Endometrium (tissue), 2 donors: ENCODE results near the gene AGRN.
"Not testable (repeated sequence)": the region's sequence is repeated elsewhere in the genome, so short reads cannot be mapped to it uniquely, and the experiment has no call there.

Source experiments
- FAIRE-seq: peaks from 2 replicates; lab custom pipeline; 2012; peaks lifted over from hg19 to GRCh38; lab: Jason Lieb, UNC
- donor health status: control.
- donor health status: control.

The AGRN gene

DNA sequence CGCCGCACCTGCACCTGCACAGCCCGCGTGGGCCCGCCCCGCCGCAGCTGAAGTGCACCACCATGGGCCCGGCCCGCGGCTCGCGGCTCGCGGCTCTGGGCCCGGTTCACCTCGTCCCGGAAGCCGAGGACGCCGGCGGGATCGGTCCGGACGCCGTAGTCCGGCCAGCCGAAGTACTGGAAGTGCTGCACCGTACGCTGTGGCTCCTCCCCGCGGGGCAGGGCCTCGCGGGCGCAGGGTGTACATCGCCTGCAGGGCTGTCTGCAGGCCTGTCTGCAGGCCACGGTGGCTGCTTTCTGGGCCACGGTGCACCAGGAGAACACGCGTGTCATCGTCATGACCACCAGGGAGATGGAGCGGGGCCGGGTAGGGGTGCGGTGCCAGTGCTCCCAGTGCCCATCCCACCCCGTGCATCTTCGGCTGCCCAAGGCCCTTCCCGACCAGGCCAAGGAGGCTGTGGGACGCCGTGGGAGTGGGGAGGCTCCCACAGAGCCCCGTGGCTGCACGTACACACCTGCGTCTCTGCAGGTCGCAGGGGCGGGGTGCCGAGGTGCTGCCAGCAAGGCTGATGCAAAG lies 47.5 kb downstream of the AGRN start:
- FAIRE-seq = no peak

DNA sequence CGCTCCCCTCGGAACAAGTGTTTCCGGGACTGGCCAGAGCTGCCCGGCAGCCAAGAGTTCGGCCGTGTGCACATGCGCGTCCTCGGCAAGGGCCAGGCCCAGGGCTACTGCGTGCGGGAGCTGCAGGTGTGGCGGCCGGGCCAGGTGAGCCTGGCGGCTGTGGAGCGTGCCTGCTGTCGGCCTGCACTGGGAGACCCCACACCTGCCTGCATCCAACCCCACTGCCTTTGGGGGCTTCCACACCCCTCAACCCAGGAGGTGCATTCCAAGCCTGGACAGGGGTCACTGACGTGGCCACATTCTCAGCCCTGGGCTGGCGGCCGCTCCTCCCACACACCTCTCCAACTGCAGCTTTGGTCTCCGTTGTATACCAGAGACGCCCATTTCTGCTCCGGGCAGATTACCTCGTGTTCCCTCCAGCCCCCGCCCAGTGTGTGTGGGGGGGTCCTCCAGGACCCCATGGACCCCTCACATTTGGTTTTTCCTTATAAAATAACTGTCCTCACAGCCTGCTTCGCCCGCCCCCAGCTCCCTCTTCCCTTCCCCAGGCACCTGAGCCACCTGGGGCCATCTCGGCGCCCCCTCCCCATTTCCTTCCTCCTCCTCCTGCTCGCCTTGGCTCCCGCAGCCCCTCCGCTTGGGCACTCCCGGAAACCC lies 48.1 kb downstream of the AGRN start:
- FAIRE-seq = no peak

- no peak for FAIRE-seq
Observed at GRCh38 chr1:1068517-1069055, 48.7 kb downstream of the AGRN start.

DNA sequence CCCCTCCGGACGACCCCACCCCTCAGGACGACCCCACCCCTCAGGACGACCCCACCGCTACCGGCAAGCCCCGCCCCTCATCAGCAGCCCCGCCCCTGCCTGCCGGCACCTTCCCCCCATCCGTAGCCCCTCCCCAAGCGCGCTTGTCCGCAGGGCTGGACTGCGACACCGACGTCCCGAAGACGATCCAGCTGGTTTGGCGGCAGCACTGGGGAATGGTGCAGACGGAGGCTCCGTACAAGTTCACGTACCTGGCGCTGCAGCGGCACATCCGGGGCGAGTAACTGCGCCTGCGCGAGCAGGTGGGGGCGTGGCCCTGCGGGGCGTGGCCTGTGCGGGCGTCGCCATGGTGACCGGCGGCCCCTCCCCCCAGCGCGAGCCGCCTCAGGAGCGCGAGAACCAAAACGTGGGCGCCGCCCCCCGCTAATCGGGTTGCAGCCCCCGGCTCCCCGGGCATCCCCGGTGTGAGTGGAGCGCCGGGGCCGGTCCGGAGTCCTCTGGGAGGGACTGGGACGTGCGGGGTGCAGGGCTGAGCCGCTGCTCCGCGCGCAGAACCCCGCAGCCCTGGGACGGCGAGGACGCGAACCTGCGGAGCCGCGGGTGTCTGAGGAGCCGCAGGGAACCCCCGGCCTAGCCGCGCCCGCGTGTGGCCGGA lies 49.3 kb downstream of the AGRN start:
- no peak for FAIRE-seq

GRCh38 chr1:1069711-1070676 lies 50.1 kb downstream of the AGRN start:
- no peak for FAIRE-seq

DNA sequence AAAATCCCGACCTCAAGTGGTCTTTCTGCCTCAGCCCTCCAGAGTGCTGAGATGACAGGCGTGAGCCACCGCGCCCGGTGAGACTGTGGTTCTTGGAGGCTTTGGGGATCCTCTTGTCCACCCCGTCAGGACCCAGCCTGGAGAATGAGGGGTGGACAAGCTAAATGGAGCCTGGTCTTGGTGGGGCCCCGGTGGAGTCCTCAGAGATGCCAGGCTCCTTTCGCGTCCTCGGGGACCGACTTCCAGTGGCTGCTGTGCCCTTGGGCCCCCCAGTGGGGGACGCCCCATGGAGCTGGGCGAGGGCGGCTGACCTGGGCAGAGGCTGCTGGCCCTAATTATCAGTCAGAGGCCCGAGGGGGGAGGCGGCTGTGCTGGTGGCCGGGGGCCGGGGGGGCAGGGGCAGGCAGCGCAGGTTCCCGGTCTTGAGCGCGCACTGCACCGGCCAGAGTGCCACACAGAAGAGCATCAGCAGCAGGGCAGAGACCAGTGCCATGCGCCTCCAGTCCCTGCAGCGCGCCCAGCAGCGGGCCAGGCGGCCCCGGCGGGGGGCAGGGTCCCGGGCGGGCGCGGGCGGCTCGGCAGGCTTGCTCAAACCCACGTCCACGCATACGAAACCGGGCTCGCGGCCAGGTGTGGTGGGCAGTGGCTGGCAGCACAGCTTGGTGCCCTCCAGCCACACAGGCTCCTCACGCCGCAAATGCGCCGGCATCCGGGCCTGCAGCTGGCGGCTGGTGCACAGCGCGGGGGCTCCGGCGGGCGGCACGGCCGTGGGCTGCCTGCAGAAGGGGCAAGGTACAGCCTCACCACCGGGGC lies 51.8 kb downstream of the AGRN start:
- FAIRE-seq = no peak

- no peak for FAIRE-seq
Observed at GRCh38 chr1:1072299-1072848, 52.5 kb downstream of the AGRN start.

- no peak for FAIRE-seq
Observed at GRCh38 chr1:1072849-1073742, 53.2 kb downstream of the AGRN start.

DNA sequence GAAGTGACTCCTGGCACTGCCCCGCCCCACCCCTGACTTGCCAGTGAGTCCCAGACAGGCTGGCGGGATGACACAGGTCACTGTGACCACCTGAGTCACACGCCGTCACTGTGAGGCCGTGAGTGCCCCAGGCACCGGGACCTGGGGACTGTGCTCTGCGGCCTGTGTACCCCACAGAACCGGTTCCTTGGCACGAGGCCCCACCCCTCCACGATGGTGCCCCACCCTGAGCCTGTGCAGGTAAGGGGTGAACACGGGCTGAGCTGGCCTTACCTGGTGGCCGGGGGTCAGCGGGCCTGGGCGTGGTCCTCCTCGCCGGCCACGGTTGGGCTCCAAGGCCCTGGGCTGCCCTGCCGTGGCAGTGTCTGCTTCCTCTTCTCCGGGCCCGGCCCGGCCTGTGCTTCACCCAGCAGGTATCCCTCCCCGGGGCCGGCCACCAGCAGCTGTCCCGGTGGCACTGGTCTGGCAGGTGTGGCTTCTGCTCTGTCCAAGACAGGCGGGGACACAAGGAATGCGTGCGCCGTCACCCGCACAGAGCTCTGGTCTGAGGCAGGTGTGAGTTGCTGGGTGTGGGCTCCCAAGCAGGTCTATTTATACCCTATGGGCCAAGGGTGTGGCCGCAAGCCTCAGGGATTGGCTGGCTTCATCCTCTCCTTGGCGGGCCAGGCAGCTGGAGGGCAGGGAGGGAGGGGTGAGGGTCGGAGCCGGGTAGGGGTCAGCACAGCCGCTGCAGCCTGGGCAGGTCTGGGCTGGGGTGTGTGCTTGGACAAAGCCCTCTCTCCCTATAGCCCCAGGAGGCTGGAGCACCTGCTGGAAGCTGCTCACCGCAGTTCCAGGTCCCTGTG lies 54.0 kb downstream of the AGRN start, which contains the start of gene RNF223:
Gene RNF223, minus strand, starts transcription at position 564 of the 845 bp plus-strand sequence. CDS start 1,740 bp downstream, outside the sequence.
- no peak for FAIRE-seq

- FAIRE-seq = no peak
Observed at GRCh38 chr1:1074631-1075147, 54.8 kb downstream of the AGRN start.

GRCh38 chr1:1075148-1075935 lies 55.4 kb downstream of the AGRN start:
- no peak for FAIRE-seq

GRCh38 chr1:1077396-1077795 lies 57.5 kb downstream of the AGRN start:
- not testable (repeated sequence) for FAIRE-seq

DNA sequence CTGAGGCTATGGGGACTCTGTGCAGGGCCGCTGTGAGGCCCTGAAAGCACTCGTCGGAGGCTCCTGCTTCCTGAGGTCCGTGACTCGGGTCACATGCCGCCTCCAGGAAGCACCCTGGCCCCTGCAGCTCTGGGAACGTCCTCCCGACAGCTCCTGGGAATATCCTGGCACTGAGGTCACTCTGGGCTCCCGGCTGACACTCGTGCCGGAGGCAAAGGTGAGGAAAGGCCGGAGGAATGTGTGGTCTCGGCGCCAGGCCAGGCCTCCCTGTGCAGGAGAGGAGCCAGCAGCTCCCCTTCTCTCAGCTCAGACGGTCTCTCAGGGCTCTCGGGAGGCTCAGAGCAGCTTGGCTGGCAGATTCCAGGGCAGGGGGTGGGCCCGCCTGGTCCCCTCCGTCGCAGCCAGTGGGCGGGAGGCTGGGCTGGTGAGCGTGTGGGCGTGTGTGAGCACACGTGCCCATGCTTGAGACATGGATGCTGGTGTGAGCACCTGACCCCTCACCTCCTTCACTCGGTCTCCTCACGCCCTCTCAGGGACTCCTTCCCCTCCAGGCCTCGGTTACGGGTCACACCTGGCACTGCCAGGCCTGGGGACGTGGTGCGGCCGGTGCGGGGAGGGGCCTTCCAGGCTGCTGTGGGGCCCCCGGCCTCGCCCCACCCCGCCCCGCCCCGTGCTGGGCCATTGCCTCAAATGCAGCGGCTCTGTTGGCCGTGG lies 59.6 kb downstream of the AGRN start:
- no peak for FAIRE-seq

DNA sequence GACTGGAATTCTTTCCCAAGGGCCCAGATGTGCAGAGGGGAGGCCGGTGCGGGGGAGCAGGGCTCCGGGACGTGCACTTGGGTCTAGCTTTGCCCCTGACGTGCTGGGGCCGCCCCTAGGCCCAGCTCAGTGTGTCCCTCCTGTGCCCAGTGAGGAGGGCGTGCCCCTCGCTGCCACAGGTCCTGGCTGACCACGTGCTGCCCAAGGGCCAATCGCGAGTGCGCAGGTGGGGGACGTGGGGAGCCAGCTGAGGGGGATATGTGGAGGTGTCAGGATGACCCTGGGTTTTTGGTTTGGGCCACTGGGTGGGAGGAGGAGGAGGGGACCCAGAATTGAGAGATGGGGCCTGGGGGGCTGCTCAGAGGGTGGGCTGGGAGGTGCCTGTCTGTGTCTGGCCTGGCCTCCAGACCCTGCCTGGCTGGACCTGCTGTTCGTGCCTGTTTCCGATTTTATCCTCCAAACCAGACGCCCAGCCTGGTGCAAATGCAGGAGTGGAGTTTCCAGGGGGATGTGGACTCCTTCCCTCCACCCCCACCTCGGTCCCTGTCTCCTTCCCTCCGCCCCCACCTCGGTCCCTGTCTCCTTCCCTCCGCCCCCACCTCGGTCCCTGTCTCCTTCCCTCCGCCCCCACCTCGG lies 60.3 kb downstream of the AGRN start:
- FAIRE-seq = peak; percentile 37

- FAIRE-seq = no peak
Observed at GRCh38 chr1:1080951-1081310, 61.0 kb downstream of the AGRN start.
